Measurements from ENCODE around the gene ADAM33. TPM values are rescaled to one million over a fixed set of nuclear protein-coding genes. Genes with fewer than 3 reads are reported as not detected.

Gene ADAM33
- total and polyA plus RNA-seq, 4 donors: 0.11 to 1.2 (median 0.60) TPM

GRCh38 chr20:3667434-3668037 lies 14.3 kb downstream of the ADAM33 start (continued):
- TF ChIP-seq REST (IDR thresholded peaks at IDR 0.05) (no peak), YY1 (IDR thresholded peaks at IDR 0.05) (no peak), HNF4G (IDR thresholded peaks at IDR 0.05) (no peak), FOXA1 (IDR thresholded peaks at IDR 0.05) (no peak), FOXA2 (IDR thresholded peaks at IDR 0.05) (no peak)

- Histone ChIP-seq H3K4me3 (ENCODE audit: low read depth in 1 of 3, low read length in 3 of 3) (no peak overlapping the region), H3K4me1 (ENCODE audit: control insufficient read depth in 4 of 4, insufficient read depth in 4 of 4, low read length in 3 of 4) (peaks cover 0 to 8% (median 3%) of the 10 kb centered on the region in 4 donors), H3K36me3 (ENCODE audit: control insufficient read depth in 4 of 4, insufficient read depth in 3 of 4, low read depth in 1 of 4, low read length in 3 of 4) (no peaks in the 10 kb centered on the region), H3K9ac (ENCODE audit: low read depth in 1 of 2, low read length in 2 of 2) (no peak overlapping the region), H3K27me3 (ENCODE audit: control insufficient read depth in 4 of 4, insufficient read depth in 4 of 4, low read length in 3 of 4) (peaks cover 0 to 23% (median 5%) of the 10 kb centered on the region in 4 donors), H3K9me3 (ENCODE audit: control insufficient read depth in 4 of 4, low read length in 3 of 4) (no peaks in the 10 kb centered on the region), H3K27ac (ENCODE audit: low read depth in 1 of 2, low read length in 2 of 2) (no peak overlapping the region)
- TF ChIP-seq SP1 (IDR thresholded peaks at IDR 0.05) (no peak), HNF4A (conservative IDR thresholded peaks at IDR 0.05) (no peak), FOXA1 (IDR thresholded peaks at IDR 0.05) (no peak), EGR1 (IDR thresholded peaks at IDR 0.05; ENCODE audit: low read depth in 2 of 2) (no peak), CTCF (IDR thresholded peaks at IDR 0.05; ENCODE audit: low read depth, low read length, missing input control) (no peak), GABPA (IDR thresholded peaks at IDR 0.05 in 1 of 2, conservative IDR thresholded peaks at IDR 0.05 in 1 of 2) (no peak), YY1 (IDR thresholded peaks at IDR 0.05) (no peak), TAF1 (conservative IDR thresholded peaks at IDR 0.05) (no peak), JUND (IDR thresholded peaks at IDR 0.05) (no peak), HNF4G (IDR thresholded peaks at IDR 0.05) (no peak)
- WGBS: 79% methylated on average over 2 of the region's 2 CpGs
- no peak for DNase-seq (ENCODE audit: low spot score)
Measured at GRCh38 chr20:3663858-3664257, 18.0 kb downstream of the ADAM33 start.

- WGBS: 59% methylated on average over 19 of the region's 19 CpGs
- Histone ChIP-seq H3K27ac (ENCODE audit: low read depth in 1 of 2, low read length in 2 of 2) (no peak within 1 kb of the TSS), H3K9ac (ENCODE audit: low read depth in 1 of 2, low read length in 2 of 2) (no peak within 1 kb of the TSS), H3K9me3 (ENCODE audit: control insufficient read depth in 4 of 4, low read length in 3 of 4) (no peaks in the 10 kb centered on the region), H3K27me3 (ENCODE audit: control insufficient read depth in 4 of 4, insufficient read depth in 4 of 4, low read length in 3 of 4) (peaks cover 0 to 23% (median 5%) of the 10 kb centered on the region in 4 donors), H3K4me1 (ENCODE audit: control insufficient read depth in 4 of 4, insufficient read depth in 4 of 4, low read length in 3 of 4) (peaks cover 0 to 8% (median 3%) of the 10 kb centered on the region in 4 donors), H3K36me3 (ENCODE audit: control insufficient read depth in 4 of 4, insufficient read depth in 3 of 4, low read depth in 1 of 4, low read length in 3 of 4) (no peaks in the 10 kb centered on the region), H3K4me3 (ENCODE audit: low read depth in 1 of 3, low read length in 3 of 3) (no peak within 1 kb of the TSS)
- DNase-seq (ENCODE audit: low spot score): no peak
- no peak for TF ChIP-seq NR2F2 (IDR thresholded peaks at IDR 0.05)
- no peak for TF ChIP-seq HNF4G (IDR thresholded peaks at IDR 0.05)
- no peak for TF ChIP-seq RAD21 (IDR thresholded peaks at IDR 0.05)
- TF ChIP-seq HNF4A (conservative IDR thresholded peaks at IDR 0.05): no peak
- no peak for TF ChIP-seq FOXA2 (IDR thresholded peaks at IDR 0.05)
- TF ChIP-seq TAF1 (conservative IDR thresholded peaks at IDR 0.05): no peak
- no peak for TF ChIP-seq JUND (IDR thresholded peaks at IDR 0.05)
- TF ChIP-seq ZBTB33 (IDR thresholded peaks at IDR 0.05): no peak
- no peak for TF ChIP-seq CTCF (IDR thresholded peaks at IDR 0.05; ENCODE audit: low read depth, low read length, missing input control)
- TF ChIP-seq YY1 (IDR thresholded peaks at IDR 0.05): no peak
- TF ChIP-seq GABPA (IDR thresholded peaks at IDR 0.05 in 1 of 2, conservative IDR thresholded peaks at IDR 0.05 in 1 of 2): no peak
- no peak for TF ChIP-seq RXRA (IDR thresholded peaks at IDR 0.05)
- TF ChIP-seq ATF3 (IDR thresholded peaks at IDR 0.05): no peak
Measured at GRCh38 chr20:3663031-3663701, 18.6 kb downstream of the ADAM33 start, which contains the start of gene GFRA4. Gene GFRA4, minus strand, starts transcription at chr20:3663399. Its CDS starts 0 bp downstream, at chr20:3663399.
